Rectal smooth muscle tissue (tissue), 1 donor: Measurements from ENCODE around the gene CD207.
"Not testable (repeated sequence)": the region's sequence is repeated elsewhere in the genome, so short reads cannot be mapped to it uniquely, and the experiment has no call there.

ENCODE experiments used
- H3K27ac ChIP-seq: one replicate; pipeline ENCODE4 v1.7.0; 2013; ENCODE audit warnings: low read depth, low read length, inconsistent platforms
- H3K27me3 ChIP-seq: one replicate; pipeline ENCODE4 v1.7.0; 2013; ENCODE audit warnings: low read length; ENCODE audit not compliant: control insufficient read depth, insufficient read depth
- H3K36me3 ChIP-seq: one replicate; pipeline ENCODE4 v1.7.0; 2013; ENCODE audit warnings: low read length; ENCODE audit not compliant: control insufficient read depth, insufficient read depth
- H3K4me1 ChIP-seq: one replicate; pipeline ENCODE4 v1.7.0; 2013; ENCODE audit warnings: low read length; ENCODE audit not compliant: control insufficient read depth, insufficient read depth
- H3K4me3 ChIP-seq: one replicate; pipeline ENCODE4 v1.7.0; 2013; ENCODE audit warnings: low read length
- H3K9ac ChIP-seq: one replicate; pipeline ENCODE4 v1.7.0; 2013; ENCODE audit warnings: low read length

The CD207 gene

DNA sequence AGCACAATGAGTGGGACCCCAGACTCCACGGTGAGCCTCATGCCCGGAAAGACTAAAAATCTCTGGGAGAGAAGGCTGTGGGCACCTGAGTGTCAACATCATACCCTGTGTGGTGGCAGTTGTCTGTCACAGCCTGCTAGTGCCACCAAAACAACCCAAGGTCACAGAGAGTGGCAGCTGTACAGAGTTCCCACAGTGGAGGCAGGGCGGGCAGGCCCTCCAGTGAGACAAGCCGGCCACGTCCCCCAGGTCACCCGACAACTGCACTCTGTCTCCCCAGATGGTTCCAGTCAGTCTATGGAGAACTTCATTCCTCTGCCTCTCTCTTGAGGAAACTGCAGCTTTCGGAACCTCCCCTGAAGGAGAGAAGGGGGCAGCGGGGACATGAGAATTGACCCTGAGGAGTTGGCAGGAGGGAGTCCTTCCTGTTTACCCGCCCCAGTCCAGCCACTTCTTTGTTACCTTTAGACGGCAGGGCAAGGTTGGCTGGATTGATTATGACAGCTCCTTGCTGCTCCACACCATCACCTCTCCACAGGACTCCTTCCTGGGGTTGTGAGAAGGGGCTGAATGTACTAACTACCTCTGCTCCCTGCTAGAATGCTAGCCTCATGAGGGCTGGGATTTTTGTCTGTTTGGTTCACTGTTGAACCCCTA lies 33.9 kb downstream of the CD207 start:
- Histone ChIP-seq H3K27me3 (no peaks in the 10 kb centered on the region), H3K36me3 (no peaks in the 10 kb centered on the region), H3K9ac (no peak overlapping the region), H3K4me3 (no peak overlapping the region), H3K27ac (no peak overlapping the region), H3K4me1 (no peaks in the 10 kb centered on the region)

DNA sequence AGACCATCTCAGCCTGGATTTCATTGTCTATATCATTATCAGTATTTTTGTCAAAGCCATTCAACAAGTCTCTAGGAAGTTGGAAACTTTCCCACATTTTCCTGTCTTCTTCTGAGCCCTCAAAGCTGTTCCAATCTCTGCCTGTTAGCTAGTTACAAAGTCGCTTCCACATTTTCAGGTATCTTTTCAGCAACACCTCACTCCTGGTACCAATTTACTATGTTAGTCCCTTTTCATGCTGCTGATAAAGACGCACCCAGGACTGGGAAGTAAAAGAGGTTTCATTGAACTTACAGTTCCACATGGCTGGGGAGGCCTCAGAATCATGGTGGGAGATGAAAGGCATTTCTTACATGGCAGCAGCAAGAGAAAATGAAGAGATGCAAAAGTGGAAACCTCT lies 35.9 kb downstream of the CD207 start:
- Histone ChIP-seq H3K9ac (no peak overlapping the region), H3K4me3 (no peak overlapping the region), H3K4me1 (no peaks in the 10 kb centered on the region), H3K27me3 (no peaks in the 10 kb centered on the region), H3K36me3 (no peaks in the 10 kb centered on the region), H3K27ac (no peak overlapping the region)

DNA sequence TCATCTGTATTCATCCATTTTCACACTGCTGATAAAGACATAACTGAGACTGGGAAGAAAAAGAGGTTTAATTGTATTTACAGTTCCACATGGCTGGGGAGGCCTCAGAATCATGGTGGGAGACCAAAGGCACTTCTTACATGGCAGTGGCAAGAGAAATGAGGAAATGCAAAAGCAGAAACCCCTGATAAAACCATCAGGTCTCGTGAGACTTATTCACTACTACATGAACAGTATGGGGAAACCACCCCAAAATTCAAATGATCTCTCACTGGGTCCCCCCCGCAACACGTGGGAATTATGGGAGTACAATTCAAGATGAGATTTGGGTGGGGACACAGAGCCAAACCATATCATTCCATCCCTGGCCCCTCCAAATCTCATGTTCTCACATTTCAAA lies 37.6 kb downstream of the CD207 start:
- H3K4me1 ChIP-seq, H3K36me3 ChIP-seq, H3K27me3 ChIP-seq, H3K4me3 ChIP-seq, H3K9ac ChIP-seq, H3K27ac ChIP-seq: not testable (repeated sequence)

DNA sequence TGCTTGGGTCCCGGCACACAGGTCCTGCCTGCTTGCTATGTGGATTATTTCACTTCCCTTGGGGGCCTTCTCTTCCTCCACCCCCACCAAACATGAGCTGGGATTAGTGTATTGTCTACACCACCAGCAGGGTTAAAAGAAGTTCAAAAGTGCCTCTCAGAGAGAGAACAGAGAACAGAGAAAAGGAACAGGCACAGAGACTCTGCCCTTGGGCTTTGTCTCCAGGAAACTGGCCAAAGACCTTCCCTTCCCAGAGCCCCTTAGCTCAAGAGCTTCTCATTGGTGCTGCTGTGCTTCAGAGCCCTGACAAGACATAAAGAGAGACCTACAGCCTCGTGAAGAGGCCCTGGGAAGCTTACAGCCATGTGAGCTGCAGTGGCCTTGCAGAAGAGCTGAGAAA lies 38.1 kb downstream of the CD207 start:
- Histone ChIP-seq H3K27ac (no peak overlapping the region), H3K36me3 (no peaks in the 10 kb centered on the region), H3K27me3 (no peaks in the 10 kb centered on the region), H3K9ac (no peak overlapping the region), H3K4me3 (no peak overlapping the region), H3K4me1 (no peaks in the 10 kb centered on the region)

GRCh38 chr2:70796262-70796661 lies 39.4 kb downstream of the CD207 start:
- H3K36me3 ChIP-seq: no peaks in the 10 kb centered on the region
- no peak overlapping the region for H3K9ac ChIP-seq
- no peaks in the 10 kb centered on the region for H3K27me3 ChIP-seq
- no peak overlapping the region for H3K27ac ChIP-seq
- no peak overlapping the region for H3K4me3 ChIP-seq
- no peaks in the 10 kb centered on the region for H3K4me1 ChIP-seq

DNA sequence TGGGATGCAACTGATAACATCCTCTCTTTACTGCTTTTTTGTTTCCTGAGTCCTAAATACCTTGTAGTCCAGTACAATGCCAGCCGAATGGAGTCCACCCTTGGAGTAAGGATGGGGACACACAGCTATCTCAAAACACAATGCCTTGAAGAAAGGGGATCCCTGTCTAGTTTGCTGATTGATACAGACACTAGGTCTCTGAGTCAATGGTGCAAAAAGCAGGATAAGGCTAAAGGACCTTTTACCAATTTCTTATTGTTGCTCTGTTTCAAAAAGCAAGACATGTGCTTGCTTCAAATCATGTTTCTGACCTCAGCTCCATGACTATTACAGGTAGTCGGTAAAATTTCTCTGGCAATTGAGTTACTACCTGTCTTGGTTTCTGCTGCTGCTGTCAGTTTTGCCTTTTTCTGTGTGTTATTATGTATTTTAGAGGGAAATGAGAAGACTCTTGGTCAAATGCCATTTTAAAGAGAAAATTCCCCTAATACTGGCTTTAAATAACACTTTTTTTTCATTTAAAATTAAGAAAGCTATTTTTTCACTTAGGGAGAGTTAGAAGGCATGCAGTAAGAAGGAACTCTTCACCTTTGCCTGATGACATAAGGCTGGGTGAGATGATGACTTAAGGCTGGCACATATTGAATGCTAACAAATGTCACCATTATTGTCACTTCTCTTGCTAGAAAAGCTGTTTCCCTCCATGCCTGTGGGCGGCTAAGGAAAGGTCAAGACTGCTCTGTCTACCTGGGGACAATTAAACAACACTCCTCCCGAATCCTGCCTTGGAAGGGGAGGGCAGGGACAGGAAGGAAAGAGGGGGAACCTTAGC lies 40.2 kb downstream of the CD207 start:
- H3K4me1 ChIP-seq: no peaks in the 10 kb centered on the region
- no peaks in the 10 kb centered on the region for H3K27me3 ChIP-seq
- H3K36me3 ChIP-seq: no peaks in the 10 kb centered on the region
- H3K27ac ChIP-seq: no peak overlapping the region
- H3K9ac ChIP-seq: no peak overlapping the region
- H3K4me3 ChIP-seq: no peak overlapping the region

DNA sequence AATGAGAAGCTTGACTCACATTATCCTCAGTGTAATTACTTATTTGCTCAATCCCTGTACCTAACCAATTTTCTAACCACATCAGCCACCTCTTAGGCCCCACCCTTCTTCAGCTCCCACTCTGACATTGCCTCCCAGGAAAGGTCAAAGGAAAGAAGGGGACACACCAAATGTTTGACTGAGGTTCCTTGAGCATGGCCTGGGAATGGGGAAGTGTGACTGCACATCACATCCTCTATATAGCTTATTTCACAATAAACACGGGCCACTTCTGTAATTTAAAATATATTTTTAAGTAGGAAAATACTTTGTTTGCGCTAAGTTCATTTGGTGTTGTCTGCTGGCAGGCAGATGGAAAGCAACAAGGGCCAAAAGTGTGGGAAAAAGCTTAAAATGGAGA lies 42.2 kb downstream of the CD207 start:
- no peak overlapping the region for H3K27ac ChIP-seq
- H3K36me3 ChIP-seq: no peaks in the 10 kb centered on the region
- H3K4me1 ChIP-seq: no peaks in the 10 kb centered on the region
- H3K9ac ChIP-seq: no peak overlapping the region
- no peak overlapping the region for H3K4me3 ChIP-seq
- no peaks in the 10 kb centered on the region for H3K27me3 ChIP-seq

DNA sequence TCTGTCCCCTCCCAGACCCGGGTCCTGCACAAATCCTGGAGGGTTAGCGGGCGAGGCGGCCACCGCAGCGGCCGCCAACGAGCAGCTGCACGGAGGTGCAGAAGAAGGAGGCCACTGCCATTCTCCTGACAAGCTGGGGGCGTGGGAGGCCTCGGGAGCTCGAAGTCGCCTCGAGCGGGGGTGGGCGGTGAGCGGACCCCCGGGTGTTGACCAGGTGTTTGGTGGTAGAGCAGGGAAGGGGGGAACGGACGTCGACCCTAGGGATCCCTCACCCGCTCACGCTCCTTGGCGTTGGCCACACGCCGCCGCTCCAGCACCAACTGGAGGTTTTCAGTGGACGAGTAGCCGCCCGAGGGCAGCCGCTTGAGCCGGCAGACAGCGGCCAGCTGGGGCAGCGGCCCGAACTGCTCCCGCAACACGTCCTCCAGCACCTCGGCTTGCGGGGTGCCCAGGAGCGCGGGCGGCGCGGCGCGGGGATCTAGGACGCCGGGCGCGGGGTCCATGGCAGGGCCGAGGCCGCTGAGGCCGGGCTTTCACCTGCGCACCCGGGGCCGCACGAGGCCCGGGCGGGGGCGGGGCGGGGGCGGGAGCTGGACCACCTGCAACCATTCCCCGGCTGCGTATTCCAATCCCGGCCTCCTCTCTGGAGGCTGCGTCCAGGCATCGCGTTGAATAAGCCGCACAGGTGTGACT lies 45.3 kb downstream of the CD207 start, which contains the start of gene FIGLA:
FIGLA (minus strand) TSS at position 508 of the 693 bp plus-strand sequence; CDS start at position 503, 5 bp downstream.
- H3K4me3 ChIP-seq: no peak within 1 kb of the TSS

GRCh38 chr2:70789304-70790135 lies 46.1 kb downstream of the CD207 start:
- Histone ChIP-seq H3K4me3 (no peak overlapping the region), H3K9ac (no peak overlapping the region), H3K27me3 (no peaks in the 10 kb centered on the region), H3K27ac (no peak overlapping the region), H3K4me1 (no peaks in the 10 kb centered on the region), H3K36me3 (no peaks in the 10 kb centered on the region)

More for the DNA sequence above, 45.3 kb downstream of the CD207 start, which contains the start of gene FIGLA:
- H3K27ac ChIP-seq: no peak within 1 kb of the TSS
- no peaks in the 10 kb centered on the region for H3K4me1 ChIP-seq
- no peak within 1 kb of the TSS for H3K9ac ChIP-seq
- H3K27me3 ChIP-seq: no peaks in the 10 kb centered on the region
- H3K36me3 ChIP-seq: no peaks in the 10 kb centered on the region

GRCh38 chr2:70785137-70785911 lies 50.3 kb downstream of the CD207 start:
- H3K27ac ChIP-seq: no peak overlapping the region
- H3K4me3 ChIP-seq: no peak overlapping the region
- no peaks in the 10 kb centered on the region for H3K4me1 ChIP-seq
- no peaks in the 10 kb centered on the region for H3K27me3 ChIP-seq
- no peaks in the 10 kb centered on the region for H3K36me3 ChIP-seq
- H3K9ac ChIP-seq: no peak overlapping the region

- Histone ChIP-seq H3K4me1 (no peaks in the 10 kb centered on the region), H3K9ac (no peak overlapping the region), H3K27ac (no peak overlapping the region), H3K27me3 (no peaks in the 10 kb centered on the region), H3K36me3 (no peaks in the 10 kb centered on the region), H3K4me3 (no peak overlapping the region)
Observed at GRCh38 chr2:70784320-70784719, 51.3 kb downstream of the CD207 start.
